HUES64 (cell line): ENCODE results near the gene TMEM52.

Source experiments
- H3K27ac ChIP-seq: 2 replicates; pipeline ENCODE4 v1.7.0; 2013; ENCODE audit warnings: low read depth, low read length, inconsistent platforms
- H3K27me3 ChIP-seq: 2 replicates; pipeline ENCODE4 v1.6.1; 2013; ENCODE audit warnings: mild to moderate bottlenecking, low read length; ENCODE audit not compliant: insufficient read depth
- H3K36me3 ChIP-seq: 2 replicates; pipeline ENCODE4 v1.6.1; 2013; ENCODE audit warnings: mild to moderate bottlenecking, low read length; ENCODE audit not compliant: insufficient read depth
- H3K4me1 ChIP-seq: 2 replicates; pipeline ENCODE4 v1.6.1; 2013; ENCODE audit warnings: mild to moderate bottlenecking, low read length, moderate library complexity; ENCODE audit not compliant: insufficient read depth
- H3K4me3 ChIP-seq: 2 replicates; pipeline ENCODE4 v1.5.1; 2013; ENCODE audit warnings: mild to moderate bottlenecking, low read length, moderate library complexity
- H3K9ac ChIP-seq: 2 replicates; pipeline ENCODE4 v1.6.1; 2013; ENCODE audit warnings: mild to moderate bottlenecking, low read depth, low read length
- H3K9me3 ChIP-seq: 2 replicates; pipeline ENCODE4 v1.6.1; 2013; ENCODE audit warnings: low read depth, low read length; ENCODE audit not compliant: insufficient read depth
- WGBS: fragments of 150-250, 120-280 bp; methylation state at CpG from one replicate; pipeline ENCODE4 v1.1.7; 2013; ENCODE audit warnings: missing lambda C conversion rate; 5-methylcytosine and 5-hydroxymethylcytosine counted together

The TMEM52 gene

GRCh38 chr1:1910651-1911331 is 8.3 kb downstream of the TMEM52 start:
- no peak overlapping the region for H3K27ac ChIP-seq
- H3K9me3 ChIP-seq, result no peaks in the 10 kb centered on the region
- no peaks in the 10 kb centered on the region for H3K36me3 ChIP-seq
- no peak overlapping the region; the same call in 1 of the 2 replicates for H3K9ac ChIP-seq
- H3K4me3 ChIP-seq, result no peak overlapping the region
- H3K27me3 ChIP-seq, result no peaks in the 10 kb centered on the region
- no peaks in the 10 kb centered on the region for H3K4me1 ChIP-seq
- WGBS, result 92% methylated on average over 22 of the region's 22 CpGs

- Histone ChIP-seq H3K4me3 (peak overlapping the region; percentile 61), H3K27ac (no peak overlapping the region)
- 86% methylated on average over 6 of the region's 6 CpGs for WGBS
These were observed 9.0 kb downstream of the TMEM52 start for GRCh38 chr1:1910033-1910465.

GRCh38 chr1:1908506-1908791 is 10.6 kb downstream of the TMEM52 start:
- H3K9ac ChIP-seq, result peak overlapping the region; percentile 89
- no peaks in the 10 kb centered on the region for H3K9me3 ChIP-seq
- 20% methylated on average over 21 of the region's 21 CpGs for WGBS

More at GRCh38 chr1:1910033-1910465, 9.0 kb downstream of the TMEM52 start:
- Histone ChIP-seq H3K36me3 (no peaks in the 10 kb centered on the region), H3K9ac (peak overlapping the region; percentile 75), H3K9me3 (no peaks in the 10 kb centered on the region), H3K4me1 (no peaks in the 10 kb centered on the region), H3K27me3 (no peaks in the 10 kb centered on the region)

GRCh38 chr1:1907098-1907736 is 11.9 kb downstream of the TMEM52 start:
- no peak overlapping the region for H3K27ac ChIP-seq
- H3K9me3 ChIP-seq, result 0 out of 2 replicates have a peak, but pooled peaks cover 4% of the 10 kb centered on the region
- WGBS, result 93% methylated on average over 8 of the region's 8 CpGs
- H3K36me3 ChIP-seq, result no peaks in the 10 kb centered on the region
- no peak overlapping the region for H3K9ac ChIP-seq
- no peak overlapping the region for H3K4me3 ChIP-seq
- H3K27me3 ChIP-seq, result no peaks in the 10 kb centered on the region
- no peaks in the 10 kb centered on the region for H3K4me1 ChIP-seq

More at GRCh38 chr1:1908506-1908791, 10.6 kb downstream of the TMEM52 start:
- H3K27ac ChIP-seq, result no peak overlapping the region
- H3K36me3 ChIP-seq, result no peaks in the 10 kb centered on the region
- H3K27me3 ChIP-seq, result no peaks in the 10 kb centered on the region
- no peaks in the 10 kb centered on the region for H3K4me1 ChIP-seq
- H3K4me3 ChIP-seq, result peak overlapping the region; percentile 94

GRCh38 chr1:1906185-1907097 is 12.6 kb downstream of the TMEM52 start:
- Histone ChIP-seq H3K36me3 (no peaks in the 10 kb centered on the region), H3K4me3 (no peak overlapping the region), H3K9ac (no peak overlapping the region), H3K27me3 (no peaks in the 10 kb centered on the region), H3K9me3 (0 out of 2 replicates have a peak, but pooled peaks cover 4% of the 10 kb centered on the region), H3K4me1 (no peaks in the 10 kb centered on the region), H3K27ac (no peak overlapping the region)
- WGBS, result 28% methylated on average over 15 of the region's 15 CpGs

GRCh38 chr1:1903224-1903623 is 15.9 kb downstream of the TMEM52 start:
- Histone ChIP-seq H3K27ac (no peak overlapping the region), H3K9me3 (0 out of 2 replicates have a peak, but pooled peaks cover 4% of the 10 kb centered on the region), H3K27me3 (no peaks in the 10 kb centered on the region), H3K4me1 (no peaks in the 10 kb centered on the region), H3K4me3 (no peak overlapping the region), H3K9ac (no peak overlapping the region), H3K36me3 (no peaks in the 10 kb centered on the region)
- WGBS, result 87% methylated on average over 12 of the region's 12 CpGs

- 81% methylated on average over 13 of the region's 13 CpGs for WGBS
- Histone ChIP-seq H3K27ac (no peak overlapping the region), H3K27me3 (no peaks in the 10 kb centered on the region), H3K4me1 (no peaks in the 10 kb centered on the region), H3K9me3 (0 out of 2 replicates have a peak, but pooled peaks cover 4% of the 10 kb centered on the region), H3K36me3 (no peaks in the 10 kb centered on the region), H3K4me3 (no peak overlapping the region), H3K9ac (no peak overlapping the region)
These were observed 17.3 kb downstream of the TMEM52 start for GRCh38 chr1:1901641-1902294.

- H3K4me1 ChIP-seq, result no peaks in the 10 kb centered on the region
- WGBS, result 91% methylated on average over 13 of the region's 14 CpGs
- no peaks in the 10 kb centered on the region for H3K36me3 ChIP-seq
- no peaks in the 10 kb centered on the region for H3K27me3 ChIP-seq
- H3K4me3 ChIP-seq, result no peak overlapping the region
- no peak overlapping the region for H3K27ac ChIP-seq
- 0 out of 2 replicates have a peak, but pooled peaks cover 4% of the 10 kb centered on the region for H3K9me3 ChIP-seq
- no peak overlapping the region for H3K9ac ChIP-seq
These were observed 18.0 kb downstream of the TMEM52 start for GRCh38 chr1:1900883-1901640.

GRCh38 chr1:1899967-1900327 is 19.1 kb downstream of the TMEM52 start:
- no peaks in the 10 kb centered on the region for H3K36me3 ChIP-seq
- H3K4me3 ChIP-seq, result no peak overlapping the region
- no peak overlapping the region for H3K9ac ChIP-seq
- H3K4me1 ChIP-seq, result peaks cover 4% of the 10 kb centered on the region
- H3K27me3 ChIP-seq, result no peaks in the 10 kb centered on the region
- 94% methylated on average over 9 of the region's 9 CpGs for WGBS
- H3K9me3 ChIP-seq, result 0 out of 2 replicates have a peak, but pooled peaks cover 4% of the 10 kb centered on the region
- H3K27ac ChIP-seq, result no peak overlapping the region

GRCh38 chr1:1899266-1899966 is 19.7 kb downstream of the TMEM52 start:
- Histone ChIP-seq H3K4me3 (no peak overlapping the region), H3K9ac (no peak overlapping the region), H3K27ac (no peak overlapping the region), H3K9me3 (0 out of 2 replicates have a peak, but pooled peaks cover 4% of the 10 kb centered on the region), H3K4me1 (peaks cover 9% of the 10 kb centered on the region), H3K36me3 (no peaks in the 10 kb centered on the region), H3K27me3 (no peaks in the 10 kb centered on the region)
- whole genome bisulfite sequencing, result 83% methylated on average over 16 of the region's 16 CpGs
